ENCODE data around the gene SLC25A14.
"Not testable (repeated sequence)": the region's sequence is repeated elsewhere in the genome, so short reads cannot be mapped to it uniquely, and the experiment has no call there.

Gene SLC25A14, protein sequence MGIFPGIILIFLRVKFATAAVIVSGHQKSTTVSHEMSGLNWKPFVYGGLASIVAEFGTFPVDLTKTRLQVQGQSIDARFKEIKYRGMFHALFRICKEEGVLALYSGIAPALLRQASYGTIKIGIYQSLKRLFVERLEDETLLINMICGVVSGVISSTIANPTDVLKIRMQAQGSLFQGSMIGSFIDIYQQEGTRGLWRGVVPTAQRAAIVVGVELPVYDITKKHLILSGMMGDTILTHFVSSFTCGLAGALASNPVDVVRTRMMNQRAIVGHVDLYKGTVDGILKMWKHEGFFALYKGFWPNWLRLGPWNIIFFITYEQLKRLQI

DNA sequence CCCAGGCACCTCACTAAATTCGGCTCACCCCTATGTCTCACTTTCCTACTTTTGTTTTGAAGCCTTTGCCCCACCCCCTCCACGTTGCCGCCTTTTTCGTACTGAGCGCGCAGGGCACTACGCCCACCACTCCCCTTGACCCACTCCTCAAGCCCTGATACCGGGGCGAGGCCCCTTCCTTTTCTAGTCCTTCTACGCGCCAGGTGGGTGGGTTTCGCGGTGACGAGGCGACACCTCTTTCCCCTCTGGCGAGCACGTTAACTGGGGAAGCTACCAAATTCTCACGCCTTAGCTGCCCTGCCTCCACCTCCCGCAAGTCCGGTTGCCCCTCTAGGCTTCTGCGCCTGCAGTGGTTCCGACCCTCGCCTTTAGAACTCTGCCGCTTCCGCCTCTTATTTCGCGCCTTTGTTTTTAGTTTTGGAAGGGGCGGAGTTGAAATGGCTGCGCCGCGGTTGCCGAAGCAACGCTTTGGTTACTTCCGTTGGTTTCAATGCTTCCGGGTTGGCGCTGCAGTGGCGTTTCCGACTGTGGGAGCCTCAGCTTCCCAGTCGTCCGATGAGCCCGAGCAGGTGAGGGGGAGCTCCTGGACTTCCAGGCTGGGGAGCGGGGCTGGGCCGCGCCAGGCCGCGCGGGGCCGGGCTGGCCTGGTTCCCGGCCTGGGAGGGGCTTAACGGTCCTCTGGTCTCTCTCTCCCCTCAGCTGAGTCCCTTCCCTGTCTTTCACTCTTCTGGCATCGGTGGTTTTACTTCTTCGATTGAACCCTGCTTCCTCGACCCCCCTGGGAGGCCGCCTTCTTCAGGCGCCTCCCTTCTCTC, at the start of gene SLC25A14:
Gene SLC25A14 (plus strand): TSS at position 512 of the 815 bp plus-strand sequence. CDS start 360 bp downstream, outside the sequence.
- peak; percentile 45 for DNase-seq (ENCODE audit: low spot score)

DNA sequence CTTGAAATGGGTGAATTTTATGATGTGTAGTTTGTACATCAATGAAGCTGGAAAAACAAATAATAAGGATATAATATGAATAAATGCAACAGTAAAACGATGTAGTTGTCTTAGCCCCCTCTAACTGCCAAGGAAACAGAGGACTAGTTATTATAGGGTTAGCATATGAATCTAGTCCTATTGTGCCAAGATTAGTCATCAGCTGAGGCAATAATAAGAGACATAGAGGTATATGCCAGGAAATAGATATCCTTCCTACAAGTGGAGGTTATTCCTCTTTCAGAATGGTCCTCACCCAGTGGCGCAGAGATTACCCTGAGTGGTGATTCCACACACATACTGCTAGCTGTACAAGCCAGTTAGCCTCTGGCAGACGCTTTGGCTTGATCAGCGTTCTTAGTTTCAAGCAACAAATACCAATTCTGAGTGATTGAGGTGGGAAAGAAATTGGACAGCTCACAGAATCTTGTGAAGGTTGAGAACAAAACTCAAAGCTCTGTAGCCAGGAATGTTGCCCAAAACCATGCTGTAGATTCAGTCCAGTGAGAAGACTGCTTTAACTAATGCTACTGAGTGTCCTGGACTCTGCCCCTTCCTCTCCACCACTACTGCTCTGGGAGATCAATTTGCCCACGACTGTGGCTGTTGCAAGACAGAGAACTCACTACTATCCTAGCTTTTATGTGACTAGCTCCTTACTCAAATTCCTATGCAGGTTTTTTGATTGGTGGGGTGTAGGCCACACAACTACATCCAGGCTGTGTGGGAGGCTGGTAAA, 44.0 kb upstream of the SLC25A14 start:
- no peak for DNase-seq (ENCODE audit: low spot score)

DNA sequence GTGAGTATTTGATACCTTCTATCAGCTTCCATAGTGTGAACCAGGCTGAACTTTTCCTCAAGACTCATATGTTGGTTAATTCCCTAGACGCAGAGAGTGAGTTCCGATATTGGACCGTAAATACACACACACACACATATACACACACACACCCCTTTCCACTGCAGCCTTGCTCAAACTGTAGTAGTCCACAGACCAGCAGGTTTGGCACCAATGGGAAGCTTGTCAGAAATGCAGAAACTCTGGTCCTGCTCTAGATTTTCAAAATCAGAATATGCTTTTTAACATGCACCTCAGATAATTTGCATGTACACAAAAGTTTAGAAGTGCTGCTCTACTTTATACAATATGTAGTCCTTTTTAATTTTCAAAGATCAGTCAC, 43.4 kb upstream of the SLC25A14 start:
- DNase-seq (ENCODE audit: low spot score): no peak

DNA sequence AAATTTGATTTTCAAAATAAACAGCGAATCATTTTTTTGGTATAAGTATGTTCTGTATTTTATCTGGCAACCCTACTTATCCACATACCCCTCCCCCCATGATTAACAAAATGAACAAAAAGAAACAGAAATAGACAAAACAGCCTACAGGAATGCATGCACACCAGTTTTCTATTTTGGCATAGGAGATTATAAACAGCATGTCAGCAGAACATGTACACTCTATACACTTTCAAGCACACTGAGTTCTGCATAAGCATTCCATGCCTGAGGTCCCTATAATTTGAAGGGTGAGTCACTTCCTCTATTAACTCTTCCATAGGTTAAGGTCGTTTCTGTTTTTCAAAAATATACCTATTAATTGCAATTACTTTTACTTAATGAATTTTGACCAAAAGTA, 43.0 kb upstream of the SLC25A14 start:
- DNase-seq (ENCODE audit: low spot score): no peak

DNA sequence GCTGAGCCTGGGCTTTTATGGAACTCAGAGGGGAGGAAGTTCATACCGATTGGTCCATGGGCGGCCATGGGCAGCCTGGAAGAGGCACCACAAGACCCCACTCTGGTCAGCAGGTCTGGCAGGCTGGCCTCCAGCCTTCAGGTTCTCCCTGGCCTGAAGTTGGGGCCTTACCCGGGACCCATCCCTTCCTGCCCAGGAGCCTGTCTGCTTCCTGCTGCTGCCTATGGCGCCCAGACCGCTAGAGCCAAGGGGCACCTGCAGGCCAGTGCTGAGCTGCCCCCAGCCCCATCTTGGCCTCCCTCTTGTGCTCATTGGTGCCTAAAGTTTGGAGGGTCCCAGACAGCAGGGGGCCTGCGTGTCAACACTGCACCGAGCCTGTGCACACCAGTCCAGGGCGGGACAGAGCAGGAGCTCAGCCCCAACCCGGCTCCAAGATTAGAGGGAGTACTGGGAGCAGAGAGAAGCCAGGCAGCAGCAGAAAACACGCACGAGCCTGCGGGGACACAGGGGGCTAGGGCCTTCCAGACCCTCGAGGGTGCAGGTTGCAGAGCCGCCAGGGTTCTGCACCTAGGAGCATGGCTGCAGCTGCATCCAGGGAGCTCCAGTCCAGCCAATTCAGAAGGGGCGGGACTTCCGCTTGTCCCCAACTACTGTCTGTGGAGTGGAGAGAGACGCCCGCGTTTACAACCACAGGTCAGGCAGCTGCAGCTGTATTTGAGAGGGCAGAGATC, 40.3 kb upstream of the SLC25A14 start:
- no peak for DNase-seq (ENCODE audit: low spot score)

DNA sequence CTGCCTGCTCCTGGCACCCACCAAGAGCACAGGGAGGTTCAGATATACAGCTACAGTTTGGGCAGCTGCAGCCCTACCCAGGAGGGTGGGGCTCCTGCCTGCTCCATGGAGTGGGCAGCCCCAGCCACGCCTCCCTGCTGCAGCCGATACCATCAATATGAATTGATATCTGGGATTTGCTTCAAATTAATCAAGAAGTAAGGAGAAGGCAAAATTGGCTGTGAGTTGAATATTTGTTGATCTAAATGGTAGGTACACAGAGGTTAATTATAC, 39.8 kb upstream of the SLC25A14 start:
- no peak for DNase-seq (ENCODE audit: low spot score)

DNA sequence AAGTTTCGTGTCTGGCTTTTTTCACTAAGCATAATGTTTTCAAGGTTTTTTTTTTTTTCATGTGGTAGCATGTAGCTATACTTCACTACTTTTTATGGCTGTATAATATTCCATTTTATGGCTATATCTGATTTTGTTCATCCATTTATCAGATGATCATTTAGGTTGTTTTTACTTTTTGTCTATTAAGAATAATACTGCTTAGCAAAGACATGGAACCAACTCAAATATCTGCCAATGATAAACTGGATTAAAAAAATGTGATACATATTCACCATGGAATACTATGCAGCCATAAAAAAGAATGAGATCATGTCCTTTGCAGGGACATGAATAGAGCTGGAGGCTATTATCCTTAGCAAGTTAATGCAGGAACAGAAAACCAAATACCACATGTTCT, 38.3 kb upstream of the SLC25A14 start:
- DNase-seq (ENCODE audit: low spot score): no peak

DNA sequence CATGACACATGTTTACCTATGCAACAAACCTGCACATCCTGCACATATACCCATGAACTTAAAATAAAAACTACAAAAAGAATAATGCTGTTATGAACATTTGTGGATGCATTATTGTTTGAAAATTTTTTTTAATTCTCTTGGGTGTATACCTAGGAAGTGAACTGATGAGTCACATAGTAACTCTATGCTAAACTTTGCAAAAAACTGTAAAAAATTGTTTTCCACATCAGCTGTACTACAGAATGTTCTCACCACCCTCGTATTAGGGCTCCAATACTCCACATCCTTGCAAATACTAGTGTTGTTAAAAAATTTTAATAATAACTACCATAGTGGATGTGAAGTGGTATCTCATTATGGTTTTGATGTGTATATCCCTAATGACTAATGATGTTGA, 37.7 kb upstream of the SLC25A14 start:
- no peak for DNase-seq (ENCODE audit: low spot score)

DNA sequence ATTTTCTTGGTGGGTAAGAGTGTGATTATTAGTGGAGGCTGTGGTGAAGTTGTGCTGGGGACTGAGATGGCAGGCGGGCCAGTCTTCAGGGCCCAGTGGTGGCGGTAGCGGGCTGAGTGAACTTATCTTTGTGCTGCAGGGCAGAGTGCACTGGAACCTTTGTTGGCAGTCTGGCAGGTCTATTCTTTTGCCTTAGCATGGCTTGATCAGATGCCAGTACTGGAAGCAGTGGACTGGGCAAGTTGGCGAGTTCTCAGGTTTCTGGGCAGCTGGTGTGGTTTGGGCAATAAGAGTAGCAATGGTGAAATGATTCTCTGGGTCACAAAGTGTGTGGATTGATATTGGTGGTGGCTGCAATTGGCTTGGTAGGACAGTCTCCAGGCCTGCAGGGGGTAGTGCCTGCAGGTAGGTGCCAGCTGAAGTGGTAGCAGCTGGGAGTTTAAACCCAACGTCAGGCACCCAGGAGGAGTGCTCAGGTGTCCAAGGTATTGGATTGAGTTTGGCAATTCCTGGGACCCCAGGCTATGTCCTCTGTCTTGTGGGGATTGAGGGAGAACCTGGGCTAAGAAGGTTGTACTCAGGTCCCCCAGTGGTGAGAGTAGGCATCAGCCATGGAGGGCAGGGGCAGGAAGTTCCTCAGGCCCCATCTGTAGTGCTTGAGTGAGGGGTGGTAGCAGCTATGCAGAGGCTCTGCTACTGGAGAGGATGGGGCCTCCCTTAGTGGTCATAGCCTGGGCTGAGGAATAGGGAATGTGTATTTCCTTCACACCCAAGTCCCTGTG, 34.9 kb upstream of the SLC25A14 start:
- DNase-seq (ENCODE audit: low spot score): no peak

DNA sequence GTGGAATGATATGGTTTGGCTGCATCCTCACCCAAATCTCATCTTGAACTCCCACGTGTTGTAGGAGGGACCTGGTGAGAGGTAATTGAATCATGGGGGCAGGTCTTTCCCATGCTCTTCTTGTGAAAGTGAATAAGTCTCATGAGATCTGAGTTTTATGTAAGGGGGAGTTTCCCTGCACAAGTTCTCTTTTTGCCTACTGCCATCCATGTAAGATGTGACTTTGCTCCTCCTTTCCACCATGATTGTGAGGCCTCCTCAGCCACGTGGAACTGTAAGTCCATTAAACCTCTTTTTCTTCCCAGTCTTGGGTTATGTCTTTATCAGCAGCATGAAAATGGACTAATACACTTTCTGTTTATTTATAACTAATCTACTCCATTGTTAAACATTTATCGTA, 19.8 kb upstream of the SLC25A14 start:
- DNase-seq (ENCODE audit: low spot score): not testable (repeated sequence)

DNA sequence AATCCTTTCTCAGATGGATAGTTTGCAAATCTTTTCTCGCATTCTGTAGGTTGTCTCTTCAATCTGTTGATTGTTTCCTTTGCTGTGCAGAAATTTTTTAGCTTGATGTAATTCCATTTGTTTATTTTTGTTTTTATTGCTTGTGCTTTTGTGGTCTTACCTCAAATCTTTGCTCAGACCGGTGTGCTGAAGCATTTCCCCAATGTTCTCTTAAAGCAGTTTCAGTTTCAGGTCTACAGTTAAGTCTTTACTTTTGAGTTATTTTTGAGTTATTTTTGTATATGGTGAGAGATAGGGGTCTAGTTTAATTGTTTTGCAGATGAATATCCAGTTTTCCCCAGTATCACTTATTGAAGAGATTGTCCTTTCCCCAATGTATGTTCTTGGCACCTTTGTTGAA, 18.2 kb upstream of the SLC25A14 start:
- no peak for DNase-seq (ENCODE audit: low spot score)

DNA sequence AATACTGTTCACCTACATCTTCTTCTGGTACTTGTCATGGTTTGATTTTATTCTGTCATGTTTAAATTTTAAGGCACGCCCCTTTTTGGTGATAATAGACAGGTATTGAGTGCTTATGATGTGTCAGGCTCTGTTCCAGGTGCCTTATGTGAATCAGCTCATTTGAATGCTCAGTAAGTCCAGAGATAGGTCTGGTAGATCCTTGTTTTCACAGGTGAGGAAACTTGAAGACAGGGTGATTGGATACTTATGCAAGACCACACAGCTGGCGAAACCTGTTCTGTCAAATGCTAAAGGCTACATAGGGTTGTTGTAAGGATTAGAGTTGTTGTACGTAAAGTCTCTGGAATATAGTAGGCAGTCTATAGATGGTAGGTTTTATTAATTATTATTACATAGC, 9.6 kb upstream of the SLC25A14 start:
- no peak for DNase-seq (ENCODE audit: low spot score)

DNA sequence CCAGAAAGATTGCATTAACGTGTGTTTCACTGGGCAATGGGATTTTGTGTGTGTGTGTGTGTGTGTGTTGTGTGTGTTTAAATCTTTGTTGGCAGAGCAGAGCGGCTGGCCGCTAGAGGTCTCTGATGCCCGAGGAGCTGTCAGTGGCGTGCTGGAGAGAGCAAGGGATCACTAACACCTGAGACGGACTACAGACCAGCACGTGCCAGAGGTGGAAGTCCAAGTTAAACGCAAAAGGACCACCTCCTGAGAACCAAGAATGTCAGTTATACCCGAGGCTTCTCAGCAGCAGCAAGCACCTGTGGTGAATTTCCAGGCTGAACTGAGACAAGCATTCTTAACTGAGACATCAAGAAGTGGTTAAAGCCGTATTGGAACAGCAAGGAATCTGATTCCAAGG, 9.0 kb upstream of the SLC25A14 start:
- DNase-seq (ENCODE audit: low spot score): peak; percentile 5

DNA sequence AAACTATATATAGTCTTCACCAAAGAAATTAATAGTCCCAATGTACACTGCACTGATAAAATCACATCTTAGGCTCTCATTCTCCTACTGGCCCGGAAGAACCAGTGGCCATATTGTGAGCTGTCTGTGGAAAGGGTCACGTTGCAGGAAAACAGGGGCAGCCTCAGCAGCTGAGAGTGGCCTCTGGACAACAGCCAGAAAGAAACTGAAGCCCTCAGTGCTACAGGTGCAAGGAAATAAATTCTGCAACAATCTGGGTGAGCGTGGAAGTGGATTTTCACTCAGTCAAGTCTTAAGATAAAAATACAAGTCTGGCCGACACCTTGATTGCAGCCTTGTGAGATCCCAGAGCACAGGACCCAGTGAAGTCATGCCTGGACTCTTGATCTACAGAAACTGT, 3.2 kb upstream of the SLC25A14 start:
- DNase-seq (ENCODE audit: low spot score): no peak

DNA sequence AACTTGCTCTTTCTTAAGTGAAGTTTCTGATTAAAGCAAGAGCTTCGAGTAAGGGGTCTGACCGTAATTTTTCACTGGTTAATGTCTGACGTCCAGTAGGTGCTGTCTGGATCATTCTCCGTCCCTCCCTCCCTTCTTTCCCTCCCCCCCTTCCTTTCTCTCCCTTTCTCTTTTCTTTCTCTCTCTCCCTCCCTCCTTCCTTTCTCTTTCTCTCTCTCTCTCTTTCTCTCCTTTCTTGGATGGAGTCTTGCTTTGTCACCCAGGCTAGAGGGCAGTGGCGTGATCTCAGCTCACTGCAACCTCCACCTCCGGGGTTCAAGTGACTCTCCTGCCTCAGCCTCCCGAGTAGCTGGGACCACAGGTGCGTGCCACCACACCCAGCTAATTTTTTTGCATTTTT, 850 bp upstream of the SLC25A14 start:
- not testable (repeated sequence) for DNase-seq (ENCODE audit: low spot score)

DNA sequence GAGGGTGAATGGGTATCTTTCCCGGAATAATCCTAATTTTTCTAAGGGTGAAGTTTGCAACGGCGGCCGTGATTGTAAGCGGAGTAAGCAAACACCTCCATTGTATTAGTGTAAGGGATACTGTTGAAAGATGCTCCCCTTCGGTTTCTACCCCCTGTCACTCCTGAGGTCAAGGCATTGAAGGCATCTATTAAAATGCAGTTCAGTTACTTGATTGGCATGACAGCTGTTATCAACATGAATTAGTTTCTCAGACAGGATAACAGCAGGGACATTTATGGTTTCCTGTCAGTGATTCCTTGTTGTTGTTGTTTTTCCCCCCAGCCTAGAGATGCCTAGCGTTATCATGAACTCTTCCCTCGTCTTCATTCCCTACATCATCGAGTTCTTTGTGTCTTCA, 552 bp downstream of the SLC25A14 start:
- no peak for DNase-seq (ENCODE audit: low spot score)

DNA sequence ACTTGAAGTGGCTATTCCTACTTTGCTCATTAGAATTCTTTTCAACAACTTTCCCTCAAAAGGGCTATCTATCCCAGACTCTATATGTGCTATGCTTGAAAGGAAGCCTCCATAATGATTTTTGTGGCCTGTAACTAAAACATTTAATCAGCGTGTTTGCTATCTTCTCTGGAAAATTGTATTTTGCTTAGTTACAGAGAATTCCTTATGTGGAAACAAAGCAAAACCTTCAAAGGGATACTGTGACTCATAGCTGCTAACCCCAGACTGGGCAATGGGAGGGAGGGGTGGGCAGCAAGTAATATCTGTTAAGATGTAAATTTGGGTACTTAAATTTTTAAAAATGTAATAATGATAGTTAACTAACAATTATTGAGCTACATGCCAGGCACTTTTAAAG, 3.7 kb downstream of the SLC25A14 start:
- no peak for DNase-seq (ENCODE audit: low spot score)

DNA sequence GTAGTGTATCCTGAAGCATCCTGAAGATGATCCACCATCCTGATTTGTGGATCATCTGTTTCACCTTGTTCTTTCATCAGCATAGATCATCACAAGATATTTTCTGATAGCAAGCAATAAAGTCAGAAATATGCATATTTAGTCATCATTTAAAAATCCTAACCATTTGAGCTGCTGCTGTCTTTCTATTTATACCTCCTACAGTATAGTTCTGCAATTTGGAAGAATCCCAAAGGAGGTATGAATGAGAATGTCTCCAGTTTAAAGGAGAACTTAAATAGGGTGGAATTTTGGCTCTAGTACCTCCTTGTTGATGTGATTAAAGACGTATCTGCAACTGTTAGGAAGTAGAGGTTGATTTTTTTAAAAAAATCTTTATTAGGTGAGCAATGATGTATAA, 7.6 kb downstream of the SLC25A14 start:
- DNase-seq (ENCODE audit: low spot score): no peak

DNA sequence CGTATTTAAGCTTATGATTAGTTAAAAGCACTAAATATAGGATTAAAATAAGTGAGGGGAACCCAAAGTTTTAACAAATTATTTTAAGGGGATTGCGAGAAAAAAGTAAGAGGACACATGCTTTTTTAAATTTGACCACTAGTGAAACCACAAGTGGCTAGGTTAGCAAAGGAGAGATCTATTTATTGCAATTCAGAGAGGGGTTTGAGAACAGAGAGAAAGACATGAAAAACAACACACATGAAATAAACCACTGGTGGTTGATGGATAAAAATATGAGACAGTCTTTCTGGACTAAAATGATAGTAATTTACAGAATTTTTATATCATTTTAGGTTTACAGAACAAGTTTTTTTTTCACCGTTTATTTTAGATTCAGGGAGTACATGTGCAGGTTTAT, 11.8 kb downstream of the SLC25A14 start:
- DNase-seq (ENCODE audit: low spot score): no peak

DNA sequence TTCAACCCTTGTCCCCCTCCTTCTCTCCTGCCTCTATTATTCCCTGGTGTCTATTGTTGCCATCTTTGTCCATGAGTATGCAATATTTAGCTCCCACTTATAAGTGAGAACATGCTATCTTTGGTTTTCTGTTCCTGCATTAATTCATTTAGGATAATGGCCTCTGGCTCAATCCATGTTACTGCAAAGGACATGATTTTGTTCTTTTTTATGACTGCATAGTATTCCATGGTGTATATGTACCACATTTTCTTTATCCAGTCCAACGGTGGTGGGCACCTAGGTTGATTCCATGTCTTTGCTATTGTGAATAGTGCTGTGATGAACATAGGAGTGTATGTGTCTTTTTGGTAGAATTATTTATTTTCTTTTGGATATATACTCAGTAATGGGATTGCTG, 12.3 kb downstream of the SLC25A14 start:
- DNase-seq (ENCODE audit: low spot score): not testable (repeated sequence)

DNA sequence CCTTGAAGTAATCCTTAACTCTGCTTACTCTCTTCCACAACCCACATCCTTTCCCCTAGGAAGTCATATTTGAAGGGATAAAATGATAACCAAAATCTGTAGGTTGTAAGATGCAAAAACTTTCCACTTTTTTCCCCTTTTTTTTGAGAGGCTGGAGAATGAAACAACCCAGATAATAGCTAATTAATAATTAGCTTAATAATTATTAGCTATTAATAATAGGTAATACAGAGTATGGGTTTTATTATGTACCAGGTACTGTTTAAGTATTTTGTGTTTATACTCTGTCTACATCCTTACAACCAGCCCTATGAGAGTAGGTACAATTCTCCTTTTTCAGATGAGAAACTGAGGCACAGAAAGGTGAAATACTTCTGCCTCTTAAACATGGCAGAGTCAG, 36.4 kb downstream of the SLC25A14 start:
- DNase-seq (ENCODE audit: low spot score): no peak
